GM23248 (cell line): ENCODE data around the gene TEX19. TPM values are rescaled to one million over a fixed set of nuclear protein-coding genes. Genes with fewer than 3 reads are reported as not detected.

Experiments used
- DNase-seq: peaks from one replicate; pipeline ENCODE4 v3.0.0-alpha.2; 2015
- H2AFZ ChIP-seq: fragments of 200-600 bp; sonication (generic); 2 replicates; pipeline ENCODE4 v1.6.1; 2016; ENCODE audit warnings: antibody characterized with exemption
- H3F3A ChIP-seq: fragments of 200-600 bp; sonication (generic); 2 replicates; pipeline ENCODE4 v1.6.1; 2016; ENCODE audit warnings: mild to moderate bottlenecking, antibody characterized with exemption, mixed run types; ENCODE audit not compliant: insufficient read depth
- H3K27ac ChIP-seq: fragments of 200-600 bp; sonication (generic); 2 replicates; pipeline ENCODE4 v1.5.1; 2016; ENCODE audit warnings: mild to moderate bottlenecking
- H3K27me3 ChIP-seq: fragments of 200-600 bp; sonication (generic); replicated peaks from 2 replicates; pipeline ENCODE4 v1.6.1; 2016; ENCODE audit warnings: mild to moderate bottlenecking; ENCODE audit not compliant: insufficient read depth
- H3K36me3 ChIP-seq: fragments of 200-600 bp; sonication (generic); 2 replicates; pipeline ENCODE4 v1.6.1; 2016; ENCODE audit warnings: low read depth, mild to moderate bottlenecking
- H3K4me1 ChIP-seq: fragments of 200-600 bp; sonication (generic); 2 replicates; pipeline ENCODE4 v1.6.1; 2016; ENCODE audit warnings: mild to moderate bottlenecking; ENCODE audit not compliant: insufficient read depth
- H3K4me2 ChIP-seq: fragments of 200-600 bp; sonication (generic); one replicate; pipeline ENCODE4 v1.6.1; 2016; ENCODE audit warnings: mild to moderate bottlenecking; ENCODE audit not compliant: unreplicated experiment
- H3K4me3 ChIP-seq: fragments of 200-600 bp; sonication (generic); 2 replicates; pipeline ENCODE4 v1.5.1; 2016; ENCODE audit warnings: mild to moderate bottlenecking
- H3K79me2 ChIP-seq: fragments of 200-600 bp; sonication (generic); 2 replicates; pipeline ENCODE4 v1.6.1; 2016; ENCODE audit warnings: mild to moderate bottlenecking; ENCODE audit not compliant: insufficient read depth
- H3K9ac ChIP-seq: fragments of 200-600 bp; sonication (generic); 2 replicates; pipeline ENCODE4 v1.6.1; 2016; ENCODE audit warnings: mild to moderate bottlenecking
- H3K9me2 ChIP-seq: fragments of 200-600 bp; sonication (generic); 2 replicates; pipeline ENCODE4 v1.6.1; 2016; ENCODE audit warnings: mixed run types, mild to moderate bottlenecking, moderate library complexity; ENCODE audit not compliant: insufficient read depth
- H3K9me3 ChIP-seq: fragments of 200-600 bp; sonication (generic); one replicate; pipeline ENCODE4 v1.6.1; 2017; ENCODE audit warnings: low read depth
- H4K20me1 ChIP-seq: fragments of 200-600 bp; sonication (generic); 2 replicates; pipeline ENCODE4 v1.6.0; 2016; ENCODE audit not compliant: insufficient read depth
- EZH2 ChIP-seq: fragments of 200-600 bp; sonication (generic); IDR thresholded peaks from 2 replicates; pipeline ENCODE4 v1.6.1; 2018; ENCODE audit warnings: antibody characterized with exemption, mild to moderate bottlenecking; ENCODE audit not compliant: insufficient read depth, poor library complexity, severe bottlenecking
- EZH2phosphoT487 ChIP-seq: fragments of 200-600 bp; sonication (generic); IDR thresholded peaks from 2 replicates; pipeline ENCODE4 v1.6.1; 2018; ENCODE audit warnings: antibody characterized with exemption, moderate library complexity, mild to moderate bottlenecking, low read depth; ENCODE audit not compliant: insufficient read depth
- WGBS, 2 experiments: methylation state at CpG; one replicate each; pipeline ENCODE4 v1.1.6; 2015 to 2017; ENCODE audit warnings: low lambda C conversion rate in 2 of 2, low coverage in 1 of 2; ENCODE audit errors: missing lambda C conversion rate in 2 of 2; 5-methylcytosine and 5-hydroxymethylcytosine counted together
- in situ Hi-C: fragments of 300-500 bp; cut with MboI; formaldehyde crosslinking; loops from 2 replicates; pipeline ENCODE4 v1.15.0; 2020
- polyA plus RNA-seq: library from polyadenylated mRNA; unstranded; fragments of >200 nt; fragmentation: Nextera tagmentation; extraction: Ambion mirVana; gene quantifications from 2 replicates; pipeline ENCODE4 v1.2.1, GENCODE V29; 2016
- total RNA-seq: library from RNA; depleted of rRNA; stranded (reverse); fragments of >200 nt; shearing (Covaris generic); gene quantifications from 2 replicates; pipeline ENCODE4 v1.2.3, GENCODE V29; 2014

The TEX19 gene
- total and polyA plus RNA-seq, 2 experiments from 2014 or later = not detected

DNA sequence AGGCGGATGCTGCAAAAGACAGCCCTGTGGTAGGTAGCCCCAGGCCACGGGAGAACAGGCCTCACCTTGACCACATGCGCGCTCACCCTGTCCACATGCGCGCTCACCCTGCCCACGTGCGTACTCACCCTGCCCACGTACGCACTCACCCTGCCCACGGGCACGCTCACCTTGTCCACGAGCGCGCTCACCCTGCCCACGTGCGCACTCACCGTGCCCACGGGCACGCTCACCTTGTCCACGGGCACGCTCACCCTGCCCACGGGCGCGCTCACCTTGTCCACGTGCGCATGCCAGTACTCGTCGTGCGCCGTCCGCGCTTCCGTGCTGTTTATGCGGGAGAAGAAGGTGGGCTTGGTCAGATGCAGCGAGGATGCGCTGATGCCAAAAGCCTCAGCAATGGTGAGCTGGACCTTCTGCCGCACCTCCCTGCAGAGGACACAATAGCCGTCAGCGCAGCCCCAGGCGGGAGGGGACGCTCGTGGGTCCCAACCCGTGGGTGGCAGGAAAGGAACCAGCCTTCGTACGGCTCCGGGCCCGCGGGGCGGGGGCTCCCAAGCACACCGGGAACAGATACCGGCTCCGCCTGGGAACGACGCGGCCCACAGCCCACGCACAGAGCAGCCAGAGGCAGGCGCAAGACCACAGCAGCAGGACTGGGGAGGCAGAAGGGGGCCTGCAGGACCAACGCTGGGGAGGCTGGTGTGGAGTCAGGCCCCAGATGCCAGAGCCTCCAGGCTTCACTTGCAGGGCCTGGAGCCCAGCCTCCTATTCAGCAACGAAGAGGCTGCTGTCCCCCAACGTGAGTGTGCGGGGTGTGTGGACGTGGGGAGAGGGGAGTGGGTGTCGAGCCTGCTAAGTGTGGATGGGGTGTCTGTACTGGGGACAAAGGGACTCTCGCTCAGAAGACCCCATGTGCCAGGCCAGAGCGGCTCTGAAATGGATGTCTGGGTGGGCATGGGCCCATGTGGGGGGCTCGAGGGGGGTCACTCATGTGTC, 44.9 kb downstream of the TEX19 start:
- H3K9ac ChIP-seq = no peak overlapping the region
- WGBS, 2 experiments = 94 to 95% methylated on average over 41 to 66 of the region's 67 CpGs
- in situ Hi-C loops = no loop called here

DNA sequence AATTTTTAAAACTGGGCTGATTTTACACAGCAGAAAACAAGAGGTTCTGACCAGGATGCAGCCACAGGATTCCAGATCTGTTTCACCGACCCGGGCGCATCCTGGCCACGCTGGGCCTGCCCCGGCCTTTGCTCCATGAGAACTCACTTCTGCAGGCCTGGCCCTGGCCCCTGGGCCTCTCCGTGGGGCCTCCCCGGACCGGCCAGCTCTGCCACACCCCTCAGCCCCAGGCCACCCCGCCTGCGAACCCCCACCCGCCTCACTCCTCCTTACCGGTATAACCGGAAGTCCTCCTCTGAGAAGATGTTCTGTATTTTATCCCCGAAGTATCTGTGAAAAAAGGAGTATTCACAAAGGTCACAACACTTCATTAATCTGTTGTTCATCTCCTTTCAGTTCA, 46.0 kb downstream of the TEX19 start:
- Histone ChIP-seq H3K27ac (no peak overlapping the region), H3K27me3 (no peaks in the 10 kb centered on the region), H3K79me2 (no peaks in the 10 kb centered on the region), H3K9me2 (no peaks in the 10 kb centered on the region), H3K9me3 (no peaks in the 10 kb centered on the region), H3K4me3 (no peak overlapping the region), H3K4me1 (no peaks in the 10 kb centered on the region), H4K20me1 (no peaks in the 10 kb centered on the region), H3K9ac (no peak overlapping the region), H3K36me3 (no peaks in the 10 kb centered on the region), H2AFZ (no peak overlapping the region), H3K4me2 (no peak overlapping the region), H3F3A (no peaks in the 10 kb centered on the region; the same call in 1 of the 2 replicates)
- TF ChIP-seq EZH2 (no peak), EZH2phosphoT487 (no peak)
- no peak for DNase-seq
- WGBS, 2 experiments = 91 to 95% methylated on average over 11 to 14 of the region's 14 CpGs
- in situ Hi-C loops = no loop called here

More for the DNA sequence above, 44.9 kb downstream of the TEX19 start:
- TF ChIP-seq EZH2phosphoT487 (no peak), EZH2 (no peak)
- Histone ChIP-seq H3K27me3 (no peaks in the 10 kb centered on the region), H3K4me3 (no peak overlapping the region), H2AFZ (no peak overlapping the region), H3K27ac (no peak overlapping the region), H3K36me3 (no peaks in the 10 kb centered on the region), H3K4me1 (peaks cover 9% of the 10 kb centered on the region), H3K4me2 (no peak overlapping the region), H3K79me2 (no peaks in the 10 kb centered on the region), H3K9me3 (no peaks in the 10 kb centered on the region), H4K20me1 (no peaks in the 10 kb centered on the region), H3F3A (peaks cover 11% of the 10 kb centered on the region), H3K9me2 (no peaks in the 10 kb centered on the region)
- no peak for DNase-seq

DNA sequence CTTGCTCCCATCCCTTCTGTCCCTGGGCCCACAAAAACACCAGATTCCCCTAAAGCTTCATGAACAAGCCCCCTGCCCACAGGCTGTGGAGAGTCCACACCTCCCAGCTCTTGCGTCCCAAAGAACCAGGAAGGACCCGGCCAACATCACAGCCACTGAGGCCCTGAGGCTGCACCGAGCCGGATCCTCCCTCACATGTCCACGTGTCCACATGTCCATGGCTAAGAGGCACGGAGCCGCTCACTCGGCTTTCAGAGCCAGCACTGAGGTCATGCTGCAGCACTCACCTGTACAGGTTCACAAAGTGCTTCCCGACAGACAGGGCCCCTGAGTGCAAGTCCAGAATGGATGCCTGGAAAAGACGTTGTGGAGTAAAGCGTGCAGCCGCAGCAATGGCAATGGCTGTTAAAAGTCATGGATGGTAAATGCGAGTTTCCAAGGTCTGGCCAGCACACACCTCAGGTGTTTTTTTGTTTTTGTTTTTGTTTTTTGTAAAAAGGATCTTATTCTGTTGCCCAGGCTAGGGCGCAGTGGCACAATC, 47.2 kb downstream of the TEX19 start:
- WGBS, 2 experiments = 97% methylated on average over 14 of the region's 14 CpGs
- H3K9me3 ChIP-seq = no peaks in the 10 kb centered on the region
- no peaks in the 10 kb centered on the region for H3K36me3 ChIP-seq
- in situ Hi-C loops = no loop called here
- no peaks in the 10 kb centered on the region for H3K9me2 ChIP-seq
- no peaks in the 10 kb centered on the region for H3K27me3 ChIP-seq
- H3F3A ChIP-seq = no peaks in the 10 kb centered on the region
- H3K79me2 ChIP-seq = no peaks in the 10 kb centered on the region
- H3K27ac ChIP-seq = no peak overlapping the region
- H2AFZ ChIP-seq = no peak overlapping the region
- no peaks in the 10 kb centered on the region for H3K4me1 ChIP-seq
- no peak for DNase-seq
- H3K4me3 ChIP-seq = no peak overlapping the region
- no peak overlapping the region for H3K9ac ChIP-seq
- no peak overlapping the region for H3K4me2 ChIP-seq
- TF ChIP-seq EZH2phosphoT487 = no peak
- no peak for TF ChIP-seq EZH2
- H4K20me1 ChIP-seq = no peaks in the 10 kb centered on the region

DNA sequence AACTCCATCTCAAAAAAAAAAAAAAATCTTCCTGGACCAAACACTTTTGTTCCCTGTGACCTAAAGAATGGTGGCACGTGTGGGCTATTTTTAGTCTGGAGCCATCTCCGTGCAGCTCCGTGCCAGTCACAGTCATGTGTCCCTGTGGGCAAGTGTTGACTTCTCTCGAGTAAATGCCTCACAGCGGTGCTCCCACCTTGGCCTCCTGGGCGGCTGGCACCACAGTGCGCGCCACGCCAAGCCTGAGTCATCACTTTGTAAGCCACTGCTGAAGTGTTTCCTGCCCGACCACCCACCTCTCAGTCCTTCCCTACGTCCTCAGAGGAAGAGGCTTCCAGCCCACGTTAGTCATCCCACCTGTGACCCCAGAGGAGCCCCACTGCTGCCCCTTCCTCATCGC, 48.2 kb downstream of the TEX19 start:
- Histone ChIP-seq H3K4me2 (no peak overlapping the region), H3K36me3 (no peaks in the 10 kb centered on the region), H3K27ac (no peak overlapping the region), H3K9me3 (no peaks in the 10 kb centered on the region), H3K4me1 (no peaks in the 10 kb centered on the region), H3K4me3 (no peak overlapping the region), H3F3A (no peaks in the 10 kb centered on the region), H3K9ac (no peak overlapping the region), H3K27me3 (no peaks in the 10 kb centered on the region), H4K20me1 (no peaks in the 10 kb centered on the region), H3K9me2 (no peaks in the 10 kb centered on the region), H3K79me2 (no peaks in the 10 kb centered on the region), H2AFZ (no peak overlapping the region)
- TF ChIP-seq EZH2phosphoT487 (no peak), EZH2 (no peak)
- in situ Hi-C loops = no loop called here
- no peak for DNase-seq
- 82 to 93% methylated on average over 13 of the region's 13 CpGs for WGBS, 2 experiments
